HG02870 (cell line): ENCODE measurements around the gene H6PD.

Experiments
- ATAC-seq: cut with Tn5 transposase; IDR thresholded peaks from one replicate; pipeline ENCODE4 v1.9.1; 2021; ENCODE audit warnings: mild to moderate bottlenecking, moderate library complexity; ENCODE audit not compliant: unreplicated experiment

H6PD gene

DNA sequence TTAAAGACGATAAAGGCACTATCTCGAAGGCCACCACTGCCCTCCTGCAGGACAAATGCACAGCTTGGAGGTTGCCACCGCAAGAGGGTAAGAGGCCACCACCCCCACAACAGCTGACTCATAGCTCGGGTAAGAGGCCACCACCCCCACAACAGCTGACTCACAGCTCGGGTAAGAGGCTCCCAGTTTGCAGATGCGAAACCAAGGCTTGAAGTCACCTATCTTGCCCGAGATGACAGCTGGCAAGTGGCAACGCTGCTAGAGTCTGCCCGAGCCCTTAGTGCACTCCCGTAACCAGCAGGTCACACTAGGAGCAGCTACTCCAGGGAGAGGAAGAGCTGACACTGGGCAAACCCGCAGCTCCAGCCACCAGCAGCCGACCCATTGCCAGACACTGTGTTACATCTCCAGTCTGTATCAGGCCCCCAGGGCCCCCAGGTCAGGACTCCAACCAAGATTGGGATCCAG, 41.0 kb downstream of the H6PD start:
- peak; percentile 69 for ATAC-seq

DNA sequence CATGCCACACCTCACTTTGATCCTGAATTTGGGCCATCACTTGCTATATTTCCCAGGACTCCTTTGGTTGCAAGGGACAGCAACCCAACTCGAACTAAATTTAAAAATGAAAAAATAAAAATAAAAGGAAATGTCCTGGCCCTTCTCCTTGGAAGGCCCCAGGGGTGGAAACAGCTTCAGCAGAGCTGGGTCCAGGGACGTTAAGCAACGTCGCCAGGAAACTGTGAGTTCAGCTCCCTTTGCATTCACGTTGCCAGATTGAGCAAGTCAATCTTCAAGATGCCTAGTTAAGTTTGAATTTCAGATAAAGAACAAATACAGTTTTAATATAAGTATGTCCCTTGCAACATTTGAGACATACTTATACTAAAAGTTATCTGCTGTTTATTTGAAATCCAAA, 43.5 kb downstream of the H6PD start:
- ATAC-seq, result no peak

DNA sequence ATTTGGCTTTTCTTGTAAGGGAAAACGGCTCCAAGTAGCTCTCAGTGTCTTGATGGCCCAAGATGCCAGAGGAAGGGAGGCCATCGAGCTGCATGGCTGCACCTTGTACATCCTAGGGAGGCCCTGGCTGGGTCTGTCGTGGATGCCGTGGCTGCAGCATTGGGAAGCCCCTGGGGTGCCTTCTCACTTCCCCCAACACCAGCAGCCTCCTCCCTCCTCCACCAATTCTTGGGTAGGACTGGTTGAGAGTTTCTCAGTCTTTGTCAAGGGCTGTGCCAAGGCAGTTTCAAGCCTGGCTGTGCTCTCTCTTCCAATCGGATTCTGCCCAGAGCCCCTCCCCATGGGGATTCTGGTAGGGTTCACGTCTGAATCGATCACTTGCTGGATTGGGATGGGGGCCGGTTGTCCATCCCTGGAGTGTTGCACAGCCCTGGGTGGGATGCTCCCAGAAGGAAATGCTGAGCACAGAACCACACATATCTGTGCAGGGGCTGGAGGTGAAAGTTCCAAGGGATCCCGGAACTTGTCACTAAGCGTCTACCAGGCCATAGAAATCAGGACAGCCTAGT, 44.1 kb downstream of the H6PD start:
- ATAC-seq, result no peak

DNA sequence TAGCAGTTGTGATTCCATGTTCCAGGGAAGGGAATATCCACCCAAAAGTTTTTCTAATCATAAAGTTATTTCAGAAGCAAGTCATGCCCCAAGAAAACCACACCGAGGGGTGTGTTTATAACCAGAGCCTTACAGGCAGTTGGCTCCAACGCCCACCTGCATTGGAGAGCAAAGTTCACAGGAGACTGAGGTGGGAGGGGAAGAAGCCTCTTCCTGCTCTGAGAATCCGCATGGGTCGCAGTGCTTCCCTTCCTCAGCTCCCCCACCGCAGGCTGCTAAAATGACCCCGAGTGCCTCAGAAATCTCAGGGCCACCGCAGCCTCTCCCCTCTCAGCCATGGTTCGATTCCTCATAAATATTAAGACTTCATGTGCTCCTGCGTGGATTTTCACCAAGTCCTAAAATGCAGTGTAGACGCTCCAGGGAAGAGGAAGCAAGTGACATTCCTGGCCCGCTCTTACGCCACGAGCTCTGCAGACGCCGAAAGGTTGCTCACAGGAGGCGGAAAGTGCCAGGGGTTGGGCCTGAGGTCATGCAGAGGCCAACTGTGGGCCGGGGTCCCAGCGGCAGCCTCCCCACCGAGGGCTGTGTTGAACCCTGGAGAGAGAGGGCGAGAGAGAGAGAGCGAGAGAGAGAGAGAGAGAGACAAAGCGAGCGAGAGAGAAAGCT, 44.7 kb downstream of the H6PD start:
- no peak for ATAC-seq

DNA sequence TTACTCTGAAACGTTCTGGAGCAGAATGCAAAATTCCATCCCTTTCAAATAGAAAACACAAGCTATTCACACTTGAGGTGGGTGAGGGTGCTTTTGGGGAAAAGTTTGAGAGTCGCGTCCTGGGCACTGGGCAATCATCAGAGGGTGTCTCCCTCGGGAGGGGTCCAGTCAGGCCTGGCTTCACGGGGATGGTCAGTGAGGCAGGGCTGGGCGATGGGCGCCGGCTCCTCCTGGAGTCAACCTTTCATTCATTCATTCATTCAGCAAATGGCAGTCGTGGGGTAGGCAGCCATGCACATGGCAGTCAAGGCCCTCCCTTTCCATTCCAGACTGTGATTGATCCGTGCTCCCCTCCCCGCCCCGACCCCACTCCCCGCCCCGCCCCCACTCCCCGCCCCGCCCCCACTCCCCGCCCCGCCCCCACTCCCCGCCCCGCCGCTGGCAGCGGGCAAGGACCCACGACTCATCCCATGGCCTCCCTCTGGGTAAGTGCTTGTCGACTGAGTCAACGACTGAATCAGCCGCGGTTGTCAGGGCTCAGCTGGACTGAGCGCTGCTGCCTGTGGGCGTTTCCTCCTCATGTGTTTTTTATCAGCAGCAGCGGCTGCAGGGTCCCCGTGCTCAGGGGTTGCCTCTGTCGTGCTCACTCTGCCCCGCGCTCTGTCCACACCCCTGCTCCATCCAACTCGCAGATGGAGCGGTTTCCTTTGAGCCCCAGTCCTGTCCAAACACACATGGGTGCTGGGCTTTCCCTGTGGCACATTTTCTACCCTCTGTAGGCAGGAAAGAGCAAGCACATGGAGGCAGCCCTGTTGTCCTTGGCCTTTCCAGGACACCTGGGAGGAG, 45.7 kb downstream of the H6PD start:
- ATAC-seq, result no peak

DNA sequence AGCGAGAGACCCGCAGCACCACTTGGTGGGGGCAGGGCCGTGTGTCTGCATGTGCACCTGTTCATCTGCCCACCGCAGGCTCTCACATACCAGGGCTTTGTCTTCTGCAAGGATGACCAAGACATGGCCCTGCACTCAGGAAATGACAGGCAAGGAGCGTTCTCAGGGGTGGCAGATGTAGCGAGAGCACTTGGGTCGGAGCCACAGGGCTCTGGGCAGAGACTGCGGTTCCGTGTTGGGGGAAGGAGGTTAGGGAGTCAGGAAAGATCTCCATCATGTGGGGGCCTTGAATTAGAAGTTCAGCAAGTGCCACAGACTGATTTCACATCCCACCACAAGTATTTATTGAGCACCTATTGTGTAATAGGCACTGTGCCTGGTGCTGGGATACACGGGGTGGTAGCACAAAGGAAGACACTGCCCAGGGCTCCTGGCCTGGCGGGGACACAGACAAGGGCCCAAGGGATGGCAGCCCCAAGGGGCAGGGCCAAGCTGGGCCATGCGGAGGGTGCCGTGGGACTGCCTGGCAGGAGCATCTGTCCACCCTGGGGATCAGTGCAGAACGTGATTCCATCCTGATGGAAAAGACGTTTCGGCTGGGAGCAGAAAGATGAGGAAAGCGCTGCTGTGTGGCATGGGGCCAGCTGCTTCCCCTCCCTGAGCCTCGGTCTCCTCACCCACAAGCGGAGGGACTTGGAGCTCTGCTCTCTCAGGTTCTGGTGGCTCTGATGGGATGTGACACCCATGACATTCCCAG, 46.7 kb downstream of the H6PD start:
- no peak for ATAC-seq

DNA sequence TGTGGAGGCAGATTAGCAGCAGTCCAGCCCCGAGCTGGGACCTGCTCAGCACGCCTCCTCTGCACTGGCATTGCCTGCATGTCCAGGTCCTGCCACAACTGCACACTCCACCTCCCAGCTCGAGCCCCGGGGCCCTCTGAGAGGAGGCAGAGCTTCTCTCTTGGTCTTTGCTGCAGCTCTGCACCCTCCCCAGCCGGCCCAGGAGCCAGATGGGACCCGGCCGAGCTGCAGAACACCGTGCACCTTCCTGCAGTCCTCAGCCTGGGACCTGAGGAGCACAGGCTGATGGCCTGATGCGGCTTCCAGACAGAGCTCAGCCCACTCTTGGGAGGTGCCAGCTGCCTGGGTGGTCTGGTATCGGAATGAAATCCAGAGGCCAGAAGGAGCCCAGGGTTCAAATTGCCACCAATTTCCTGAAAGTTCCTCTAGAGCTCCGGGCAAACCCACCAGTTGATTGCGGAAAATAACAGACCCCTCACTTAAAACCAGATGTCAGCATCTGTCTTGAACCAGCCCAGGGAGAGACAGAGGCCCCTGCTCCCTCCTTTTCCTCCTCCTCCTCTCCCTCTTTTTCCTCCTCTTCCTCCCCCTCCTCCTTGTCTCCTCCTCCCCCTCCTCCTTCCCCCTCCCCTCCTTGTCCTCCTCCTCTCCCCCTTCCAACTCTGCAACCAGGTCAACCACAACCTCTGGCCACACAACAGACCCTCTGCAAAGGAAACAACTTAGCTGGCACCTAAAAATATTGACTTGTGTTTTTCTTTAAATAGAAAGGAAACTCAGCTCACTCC, 47.5 kb downstream of the H6PD start:
- no peak for ATAC-seq

DNA sequence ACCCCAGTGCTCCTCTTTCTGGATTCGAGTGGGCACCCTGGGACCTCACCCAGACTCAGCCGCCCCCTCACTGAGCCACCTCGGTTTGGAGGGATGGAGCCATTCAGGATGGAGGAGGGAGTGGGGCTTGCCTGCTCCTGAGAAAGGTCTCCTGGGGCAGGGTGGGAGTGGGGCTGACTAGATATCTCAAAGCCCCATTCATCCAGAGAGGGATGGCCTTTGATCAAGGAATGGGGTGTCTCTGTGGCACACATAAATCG, 48.1 kb downstream of the H6PD start:
- no peak for ATAC-seq

DNA sequence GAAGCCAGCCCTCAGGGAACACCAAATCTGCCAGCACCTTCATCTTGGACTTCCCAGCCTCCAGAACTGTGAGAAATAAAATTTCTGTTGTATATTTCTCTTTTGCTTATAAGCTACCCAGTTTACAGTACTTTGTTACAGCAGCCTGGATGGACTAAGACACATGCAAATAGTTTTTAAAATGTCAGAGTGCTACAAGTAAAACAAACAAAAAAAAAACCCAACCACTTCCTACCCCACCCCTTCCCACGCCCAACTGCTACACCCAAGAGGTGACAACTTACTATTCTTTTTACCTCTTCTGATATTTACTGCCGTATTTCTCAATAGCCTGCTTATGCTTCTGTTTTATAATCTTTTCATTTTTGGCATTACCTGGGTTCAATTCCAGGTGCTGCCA, 49.5 kb downstream of the H6PD start:
- no peak for ATAC-seq

DNA sequence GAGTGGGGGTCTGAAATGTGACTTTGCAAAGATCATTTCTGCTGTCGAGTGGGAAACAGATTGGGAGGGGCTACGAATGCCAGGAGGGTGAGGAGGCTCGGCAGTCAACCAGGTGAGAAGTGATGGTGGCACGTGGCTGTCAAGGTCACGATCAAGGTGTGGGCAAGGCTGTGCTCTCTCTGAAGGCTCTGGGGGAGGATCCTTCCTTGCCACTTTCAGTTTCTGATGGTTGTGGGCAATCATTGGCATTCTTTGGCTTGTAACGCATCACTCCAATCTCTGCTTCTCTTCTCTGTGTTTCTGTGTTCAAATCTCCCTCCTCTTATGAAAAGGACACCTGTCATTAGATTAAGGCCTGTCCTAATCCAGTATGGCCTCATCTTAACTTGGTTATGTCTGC, 52.0 kb downstream of the H6PD start:
- no peak for ATAC-seq

DNA sequence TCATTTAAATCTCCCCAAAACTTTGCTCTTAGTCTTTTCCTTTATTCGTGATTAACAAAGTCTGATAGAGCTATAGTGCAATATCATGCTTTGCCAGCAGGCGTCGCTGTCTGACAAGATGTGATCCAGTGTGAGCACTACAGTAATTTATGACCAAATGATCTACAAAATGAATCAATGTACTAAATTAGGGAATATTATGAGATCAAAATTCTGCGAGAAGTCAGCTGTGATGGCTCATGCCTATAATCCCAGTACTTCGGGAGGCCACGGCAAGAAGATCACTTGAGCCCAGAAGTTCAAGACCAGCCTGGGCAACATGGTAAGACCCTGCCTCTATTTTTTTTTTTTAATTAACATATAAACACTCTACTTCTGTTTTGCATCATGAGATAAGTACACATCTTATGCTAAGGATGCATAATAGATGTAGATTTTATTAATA, 54.5 kb downstream of the H6PD start:
- ATAC-seq, result no peak

DNA sequence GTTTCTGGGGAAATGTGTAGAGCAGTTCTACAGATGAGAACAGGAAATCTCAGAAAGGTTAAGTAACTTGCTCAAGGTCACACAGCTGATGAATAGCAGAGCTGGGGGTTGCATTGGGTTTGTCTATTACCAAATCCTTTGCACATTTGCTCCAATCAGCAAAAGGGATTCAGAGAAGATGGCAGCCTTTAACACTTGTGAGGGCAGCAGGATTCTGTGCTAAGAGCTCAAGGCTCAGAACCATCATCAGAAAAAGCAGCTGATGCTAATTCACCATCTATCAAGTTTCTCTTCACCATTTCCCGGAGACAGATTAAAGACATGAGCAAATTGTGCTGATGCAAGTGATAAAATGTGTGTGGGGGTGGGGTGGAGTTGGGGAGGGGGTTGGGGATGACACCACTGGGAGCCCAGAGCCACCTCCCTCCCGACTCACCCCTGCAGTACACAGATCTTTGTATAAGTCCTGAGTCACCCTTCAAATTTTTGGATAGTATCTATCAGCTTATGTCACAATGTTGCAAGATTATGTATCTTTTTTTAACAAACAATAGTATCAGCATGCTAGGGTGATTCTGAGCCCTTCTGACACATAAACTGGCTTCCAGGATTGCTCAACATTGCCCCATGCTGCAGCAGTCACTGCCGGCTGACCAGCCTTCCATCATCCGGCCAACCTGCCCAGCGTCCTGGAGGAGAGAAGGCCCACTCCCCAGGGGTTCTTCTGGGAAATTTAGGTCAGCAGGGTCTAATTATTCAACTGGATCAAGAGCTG, 55.3 kb downstream of the H6PD start:
- no peak for ATAC-seq

DNA sequence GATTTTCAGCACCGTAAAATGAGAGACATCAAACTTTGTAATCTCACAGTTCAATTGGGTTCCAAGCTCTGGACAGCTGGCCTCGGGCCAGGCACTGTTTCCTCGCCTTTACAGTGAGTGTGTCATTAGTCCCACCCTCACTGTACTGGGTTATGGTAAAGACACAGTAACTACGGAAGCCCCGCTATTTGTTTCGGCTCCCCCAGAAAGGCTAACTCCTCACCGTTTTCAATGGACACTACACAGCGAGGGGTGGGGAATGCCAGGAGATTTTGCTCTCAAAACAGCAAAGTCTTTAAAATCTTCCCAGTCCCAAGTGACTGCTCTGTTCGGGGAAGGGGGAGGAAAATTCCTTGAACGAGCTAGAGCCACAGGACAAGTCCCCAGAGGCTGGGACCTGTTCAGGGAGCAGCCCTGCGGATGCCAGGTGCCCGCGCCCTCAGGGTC, 57.4 kb downstream of the H6PD start:
- ATAC-seq, result no peak

DNA sequence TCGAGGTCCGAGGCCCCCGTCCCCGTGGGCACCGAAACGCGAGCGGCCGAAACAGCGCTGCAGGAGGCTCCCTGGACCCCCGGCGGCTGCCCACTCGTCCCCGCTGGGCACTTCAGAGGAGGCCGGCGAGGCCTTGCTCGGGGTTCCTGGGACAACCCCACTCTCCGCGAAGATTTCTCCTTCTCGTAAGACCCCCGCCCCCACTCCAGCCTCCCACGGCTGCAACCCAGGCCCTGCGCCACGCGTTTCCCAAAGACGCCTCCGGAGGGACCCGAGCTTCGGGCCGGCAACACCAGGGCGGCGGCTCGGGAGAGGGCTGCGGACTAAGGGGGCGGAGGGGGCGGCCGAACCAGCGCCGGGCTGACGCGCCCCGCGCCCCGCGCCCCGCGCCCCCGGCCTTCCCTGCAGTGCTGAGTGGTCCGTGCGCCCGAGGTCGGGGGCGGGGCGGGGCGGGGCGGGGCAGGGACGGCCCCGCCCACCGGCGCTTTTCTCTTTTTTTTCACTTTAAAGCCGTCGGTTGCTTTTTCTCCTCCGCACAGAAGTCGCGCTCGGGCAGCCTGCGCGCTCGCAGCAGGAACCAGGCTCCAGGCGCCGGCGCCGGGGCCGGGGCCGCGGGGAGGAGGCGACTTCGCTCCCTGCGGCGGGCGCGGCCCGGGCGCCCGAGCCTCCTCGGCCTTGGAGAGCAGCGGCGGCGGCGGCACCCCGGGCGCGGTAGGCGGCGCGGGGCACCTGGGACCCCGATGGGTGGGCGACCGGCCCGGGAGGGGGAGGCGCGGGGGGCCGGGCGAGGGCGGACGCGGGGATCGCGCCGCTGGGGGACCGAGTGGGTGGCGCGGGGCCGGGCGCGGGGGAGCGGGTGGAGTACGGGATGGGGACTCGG, 58.0 kb downstream of the H6PD start, which contains the start of gene SPSB1:
SPSB1 (plus strand) TSS at position 534 of the 880 bp plus-strand sequence. CDS start 62,998 bp downstream, outside the sequence.
- ATAC-seq, result no peak

DNA sequence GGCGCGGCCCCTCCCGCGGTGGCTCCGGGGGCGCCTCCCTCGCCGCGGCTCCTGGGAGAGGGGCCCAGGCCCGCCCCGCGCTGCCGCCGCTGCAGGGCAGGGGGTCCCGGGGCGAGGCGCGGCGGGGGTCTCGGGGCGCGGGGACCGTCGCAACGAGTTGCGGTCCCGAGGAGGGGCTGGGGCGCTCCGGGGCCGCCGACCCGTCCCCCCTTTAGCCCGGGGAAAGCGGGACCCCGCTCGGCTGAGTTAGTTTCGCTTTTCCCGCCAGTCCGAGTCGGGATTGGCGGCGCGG, 58.6 kb downstream of the H6PD start:
- no peak for ATAC-seq

DNA sequence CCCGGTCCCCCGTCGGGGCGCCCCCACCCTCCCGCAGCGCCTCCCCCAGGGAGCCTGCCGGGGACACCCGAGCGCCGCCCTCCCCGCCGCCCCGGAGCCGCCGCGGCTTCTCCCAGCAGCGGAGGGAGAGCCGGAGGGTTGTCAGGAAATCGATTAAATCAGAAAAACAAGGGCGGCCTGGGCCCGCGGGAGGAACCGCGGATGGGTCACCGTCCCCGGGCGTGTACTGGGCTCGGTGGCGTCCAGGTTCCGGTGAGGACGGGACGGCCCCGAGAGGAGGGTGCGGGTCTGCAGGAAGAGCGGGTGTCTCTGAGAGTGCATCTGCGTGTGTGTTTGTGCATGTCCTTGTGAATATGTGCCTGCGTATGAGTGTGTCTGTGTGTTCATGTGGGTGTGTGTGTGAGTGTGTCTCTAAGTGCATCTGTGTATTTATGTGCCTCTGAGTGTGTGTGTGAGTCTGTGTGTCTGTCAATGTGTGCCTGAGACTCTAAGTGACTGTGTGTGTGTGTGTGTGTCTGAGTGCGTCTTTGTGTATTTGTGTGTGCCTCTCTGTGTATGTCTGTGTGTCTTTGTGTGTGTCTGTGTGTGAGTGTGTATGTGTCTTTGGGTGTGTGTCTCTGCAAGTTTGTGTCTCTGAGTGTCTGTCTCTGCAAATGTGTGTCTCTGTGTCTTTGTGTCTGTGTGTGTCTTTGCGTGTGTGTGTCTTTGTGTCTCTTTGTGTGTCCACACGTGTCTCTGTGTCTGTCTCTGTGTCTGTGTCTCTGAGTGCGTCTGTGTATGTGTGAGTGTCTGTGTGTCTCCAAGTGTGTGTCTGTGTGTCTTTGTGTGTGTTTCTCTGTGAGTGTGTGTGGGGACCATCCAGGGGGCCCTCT, 59.2 kb downstream of the H6PD start:
- ATAC-seq, result no peak

DNA sequence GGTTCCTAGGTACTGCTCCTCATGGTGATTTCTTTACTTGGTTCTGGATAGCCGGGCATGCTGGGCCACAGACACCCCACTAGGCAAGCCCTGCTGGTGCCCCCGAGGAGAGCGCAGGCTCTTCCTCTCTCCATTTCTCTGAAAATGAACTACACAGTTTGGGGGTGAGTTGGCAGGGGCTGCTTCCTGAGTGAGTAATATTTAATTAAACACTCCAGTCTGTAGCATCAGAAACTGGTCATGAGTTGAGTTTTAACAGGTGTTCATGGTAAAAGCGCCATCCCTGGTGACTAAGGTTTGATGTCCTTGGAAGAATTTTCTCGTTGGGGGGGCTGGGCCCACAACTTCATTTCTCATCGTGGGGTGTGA, 59.8 kb downstream of the H6PD start:
- no peak for ATAC-seq
